Aorta (tissue), 5 donors: ENCODE data around the gene AADACL4. TPM values are rescaled to one million over a fixed set of nuclear protein-coding genes. Genes with fewer than 3 reads are reported as not detected.

Experiments
- ATAC-seq: fragments of 200-7000 bp; cut with Tn5 transposase; one replicate; pipeline ENCODE4 v1.9.1; 2022; ENCODE audit warnings: moderate library complexity; ENCODE audit not compliant: low FRiP score
- DNase-seq, 2 donors: peaks; one replicate each; pipeline ENCODE4 v3.0.0-alpha.2; 2020
- H3K27ac ChIP-seq, 2 donors: one replicate each; pipeline ENCODE4 v1.5.1; 2013; ENCODE audit warnings: low read length in 2 of 2, mild to moderate bottlenecking in 2 of 2, moderate library complexity in 2 of 2, control low read depth in 1 of 2, inconsistent platforms in 1 of 2, low read depth in 1 of 2
- H3K27me3 ChIP-seq, 2 donors: one replicate each; pipeline ENCODE4 v1.6.1; 2013; ENCODE audit warnings: control low read depth in 1 of 2, low read length in 1 of 2, mild to moderate bottlenecking in 1 of 2, moderate library complexity in 1 of 2; ENCODE audit not compliant: insufficient read depth in 2 of 2, control insufficient read depth in 1 of 2
- H3K36me3 ChIP-seq, 2 donors: one replicate each; pipeline ENCODE4 v1.6.1; 2013; ENCODE audit warnings: control low read depth in 1 of 2, low read length in 1 of 2, mild to moderate bottlenecking in 1 of 2; ENCODE audit not compliant: insufficient read depth in 2 of 2, control insufficient read depth in 1 of 2
- H3K4me1 ChIP-seq, 2 donors: one replicate each; pipeline ENCODE4 v1.6.1; 2013; ENCODE audit warnings: low read length in 2 of 2, control low read depth in 1 of 2, mild to moderate bottlenecking in 1 of 2, moderate library complexity in 1 of 2; ENCODE audit not compliant: insufficient read depth in 2 of 2, control insufficient read depth in 1 of 2
- H3K4me3 ChIP-seq, 2 donors: one replicate each; pipeline ENCODE4 v1.5.1; 2013; ENCODE audit warnings: low read length in 2 of 2, control low read depth in 1 of 2, mild to moderate bottlenecking in 1 of 2
- H3K9me3 ChIP-seq: one replicate; pipeline ENCODE4 v1.6.1; 2013; ENCODE audit warnings: mild to moderate bottlenecking, low read length; ENCODE audit not compliant: control insufficient read depth
- whole genome bisulfite sequencing, 2 donors: extraction: QIAGEN DNeasy Blood & Tissue Kit; methylation state at CpG; one replicate each; pipeline ENCODE4 v1.1.7; 2013; 5-methylcytosine and 5-hydroxymethylcytosine counted together
- intact Hi-C, 2 donors: fragments of 100-400 bp; cut with DNase I; formaldehyde crosslinking; loops; one replicate each; pipeline versions ENCODE4 v1.14.2 to v1.15.0; 2022
- polyA plus RNA-seq, 2 donors: library from polyadenylated mRNA; stranded (reverse); fragments of 200-250 nt; gene quantifications; one replicate each; pipeline ENCODE4 v1.2.3, GENCODE V29; 2013
- total RNA-seq, 2 donors: library from RNA; stranded (reverse); fragmentation: NEBNext Ultra II Directional; extraction: Animal tissue kit (Norgen Biotek cat#: 25700); gene quantifications; one replicate each; pipeline ENCODE4 v1.2.1, GENCODE V29; 2021
- donor health status: healthy with polysubstance abuse.
- donor health status: Bipolar disorder and iron deficiency.
- donor health status: DM: no; HTN: no; CAD: no.
- donor health status: DM: no; HTN: no; CAD: no.
- donor health status: DM: yes; HTN: yes; CAD: no.

The AADACL4 gene
- total and polyA plus RNA-seq, 4 donors: not detected

GRCh38 chr1:12600335-12600734 is 43.5 kb upstream of the AADACL4 start:
- Histone ChIP-seq H3K27me3 (no peaks in the 10 kb centered on the region), H3K36me3 (no peaks in the 10 kb centered on the region), H3K9me3 (no peaks in the 10 kb centered on the region), H3K4me1 (peaks cover 0 to 2% of the 10 kb centered on the region in 2 donors), H3K4me3 (no peak overlapping the region), H3K27ac (peak overlapping the region in 1 of 2 donors; percentile 6)
- DNase-seq: peak; percentile 84 to 94
- intact Hi-C loops: no loop called here
- 12 to 20% methylated on average over 7 of the region's 7 CpGs for WGBS, 2 donors
- no peak for ATAC-seq

- H3K4me3 ChIP-seq: no peak overlapping the region
- 57 to 58% methylated on average over 9 of the region's 9 CpGs for WGBS, 2 donors
- intact Hi-C loops: no loop called here
- H3K9me3 ChIP-seq: no peaks in the 10 kb centered on the region
- peaks cover 0 to 2% of the 10 kb centered on the region in 2 donors for H3K4me1 ChIP-seq
- H3K27ac ChIP-seq: peak overlapping the region in 1 of 2 donors; percentile 23
- DNase-seq: no peak
- H3K27me3 ChIP-seq: no peaks in the 10 kb centered on the region
- ATAC-seq: no peak
- no peaks in the 10 kb centered on the region for H3K36me3 ChIP-seq
Measured at GRCh38 chr1:12600880-12601633, 42.8 kb upstream of the AADACL4 start.

- H3K4me1 ChIP-seq: peaks cover 0 to 2% of the 10 kb centered on the region in 2 donors
- ATAC-seq (peak; percentile 27), DNase-seq (peak; percentile 86 to 93)
- H3K36me3 ChIP-seq: no peaks in the 10 kb centered on the region
- H3K27ac ChIP-seq: peak overlapping the region in 1 of 2 donors; percentile 23
- H3K9me3 ChIP-seq: no peaks in the 10 kb centered on the region
- H3K27me3 ChIP-seq: no peaks in the 10 kb centered on the region
- intact Hi-C loops: no loop called here
- no peak overlapping the region for H3K4me3 ChIP-seq
- 55 to 65% methylated on average over 13 of the region's 13 CpGs for WGBS, 2 donors
Measured at GRCh38 chr1:12601700-12602658, 41.9 kb upstream of the AADACL4 start.

GRCh38 chr1:12602659-12603024 is 41.2 kb upstream of the AADACL4 start:
- H3K4me1 ChIP-seq: peaks cover 0 to 2% of the 10 kb centered on the region in 2 donors
- H3K4me3 ChIP-seq: no peak overlapping the region
- ATAC-seq (peak; percentile 6), DNase-seq (no peak)
- intact Hi-C loops: no loop called here
- WGBS, 2 donors: 26 to 33% methylated on average over 6 of the region's 6 CpGs
- H3K27ac ChIP-seq: no peak overlapping the region
- no peaks in the 10 kb centered on the region for H3K36me3 ChIP-seq
- H3K9me3 ChIP-seq: no peaks in the 10 kb centered on the region
- no peaks in the 10 kb centered on the region for H3K27me3 ChIP-seq

- H3K27ac ChIP-seq: no peak overlapping the region
- H3K4me3 ChIP-seq: no peak overlapping the region
- ATAC-seq: no peak
- peaks cover 0 to 2% of the 10 kb centered on the region in 2 donors for H3K4me1 ChIP-seq
- H3K36me3 ChIP-seq: no peaks in the 10 kb centered on the region
- H3K27me3 ChIP-seq: no peaks in the 10 kb centered on the region
- H3K9me3 ChIP-seq: no peaks in the 10 kb centered on the region
- WGBS, 2 donors: 78 to 82% methylated on average over 9 of the region's 9 CpGs
- intact Hi-C loops: no loop called here
- no peak for DNase-seq
Measured at GRCh38 chr1:12603224-12603623, 40.7 kb upstream of the AADACL4 start.

GRCh38 chr1:12604114-12604874 is 39.6 kb upstream of the AADACL4 start:
- H3K27me3 ChIP-seq: no peaks in the 10 kb centered on the region
- DNase-seq (no peak), ATAC-seq (peak; percentile 83)
- no peaks in the 10 kb centered on the region for H3K36me3 ChIP-seq
- peaks cover 0 to 2% of the 10 kb centered on the region in 2 donors for H3K4me1 ChIP-seq
- intact Hi-C loops: no loop called here
- WGBS, 2 donors: 58 to 68% methylated on average over 16 of the region's 16 CpGs
- no peak overlapping the region for H3K27ac ChIP-seq
- H3K4me3 ChIP-seq: no peak overlapping the region
- H3K9me3 ChIP-seq: no peaks in the 10 kb centered on the region

- DNase-seq (no peak), ATAC-seq (no peak)
- intact Hi-C loops: no loop called here
- Histone ChIP-seq H3K36me3 (no peaks in the 10 kb centered on the region), H3K4me3 (no peak overlapping the region), H3K27ac (no peak overlapping the region), H3K4me1 (peaks cover 0 to 2% of the 10 kb centered on the region in 2 donors), H3K9me3 (no peaks in the 10 kb centered on the region), H3K27me3 (no peaks in the 10 kb centered on the region)
- 88 to 95% methylated on average over 9 of the region's 9 CpGs for WGBS, 2 donors
Measured at GRCh38 chr1:12604986-12605385, 38.9 kb upstream of the AADACL4 start.

- Histone ChIP-seq H3K4me3 (no peak overlapping the region), H3K36me3 (peaks cover 0 to 2% of the 10 kb centered on the region in 2 donors), H3K27me3 (no peaks in the 10 kb centered on the region), H3K9me3 (no peaks in the 10 kb centered on the region), H3K4me1 (peaks cover 0 to 2% of the 10 kb centered on the region in 2 donors), H3K27ac (no peak overlapping the region)
- ATAC-seq: no peak
- intact Hi-C loops: no loop called here
- no peak for DNase-seq
- 94 to 97% methylated on average over 3 of the region's 3 CpGs for WGBS, 2 donors
Measured at GRCh38 chr1:12607263-12607662, 36.6 kb upstream of the AADACL4 start.
